Measurements from ENCODE around the gene HIVEP1. TPM values are rescaled to one million over a fixed set of nuclear protein-coding genes. Genes with fewer than 3 reads are reported as not detected.

The HIVEP1 gene
- total and polyA plus RNA-seq, 2 donors from 2014 or later = 3.6 to 30.4 TPM

DNA sequence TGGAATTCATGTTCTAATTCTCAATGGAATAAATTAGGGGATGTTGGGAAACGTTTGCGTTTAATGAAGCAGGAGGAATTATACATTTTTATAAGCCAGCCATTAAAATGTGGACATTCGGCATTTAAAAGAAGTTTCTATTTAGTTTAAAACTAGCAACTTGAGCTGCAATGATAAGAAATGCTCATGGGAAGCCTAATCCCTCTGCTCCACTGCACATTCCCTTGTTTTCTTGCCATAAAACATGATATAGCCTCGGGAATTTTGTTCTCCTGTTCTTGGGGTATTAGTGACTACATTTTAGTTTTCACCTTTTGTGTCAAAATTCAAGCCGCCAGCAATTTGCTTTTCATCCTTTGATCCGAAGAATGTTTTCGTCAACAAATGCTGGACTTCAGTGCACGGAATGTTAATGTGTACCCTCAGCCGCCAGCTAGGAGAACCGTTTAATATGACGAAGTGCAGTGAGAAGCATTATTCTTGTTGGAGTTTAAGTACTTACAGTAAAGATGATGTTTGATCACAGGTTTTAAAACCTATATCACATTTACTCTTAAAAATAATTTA is 137.9 kb downstream of the HIVEP1 start:
- DNase-seq (peak in 3 of 5 donors; percentile 14 to 46 (median 44)), FAIRE-seq (no peak)
- intact Hi-C loops (cut with DNase I) = no loop called here
- no peak overlapping the region for H3K4me3 ChIP-seq (ENCODE audit: low read length in 3 of 3)
- TF ChIP-seq, protein P1, sequence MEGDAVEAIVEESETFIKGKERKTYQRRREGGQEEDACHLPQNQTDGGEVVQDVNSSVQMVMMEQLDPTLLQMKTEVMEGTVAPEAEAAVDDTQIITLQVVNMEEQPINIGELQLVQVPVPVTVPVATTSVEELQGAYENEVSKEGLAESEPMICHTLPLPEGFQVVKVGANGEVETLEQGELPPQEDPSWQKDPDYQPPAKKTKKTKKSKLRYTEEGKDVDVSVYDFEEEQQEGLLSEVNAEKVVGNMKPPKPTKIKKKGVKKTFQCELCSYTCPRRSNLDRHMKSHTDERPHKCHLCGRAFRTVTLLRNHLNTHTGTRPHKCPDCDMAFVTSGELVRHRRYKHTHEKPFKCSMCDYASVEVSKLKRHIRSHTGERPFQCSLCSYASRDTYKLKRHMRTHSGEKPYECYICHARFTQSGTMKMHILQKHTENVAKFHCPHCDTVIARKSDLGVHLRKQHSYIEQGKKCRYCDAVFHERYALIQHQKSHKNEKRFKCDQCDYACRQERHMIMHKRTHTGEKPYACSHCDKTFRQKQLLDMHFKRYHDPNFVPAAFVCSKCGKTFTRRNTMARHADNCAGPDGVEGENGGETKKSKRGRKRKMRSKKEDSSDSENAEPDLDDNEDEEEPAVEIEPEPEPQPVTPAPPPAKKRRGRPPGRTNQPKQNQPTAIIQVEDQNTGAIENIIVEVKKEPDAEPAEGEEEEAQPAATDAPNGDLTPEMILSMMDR (IDR thresholded peaks at IDR 0.05; ENCODE audit: borderline replicate concordance, extremely low read depth, insufficient read depth) = no peak
- no peaks in the 10 kb centered on the region for H3K9me3 ChIP-seq (ENCODE audit: control insufficient read depth in 2 of 3, insufficient read depth in 1 of 3, low read length in 3 of 3)
- H3K27me3 ChIP-seq (ENCODE audit: control insufficient read depth, insufficient read depth, low read length) = no peaks in the 10 kb centered on the region
- H3K27ac ChIP-seq (ENCODE audit: low read depth in 2 of 2, low read length in 2 of 2) = no peak overlapping the region
- H3K36me3 ChIP-seq (ENCODE audit: control insufficient read depth in 2 of 3, insufficient read depth in 3 of 3, low read length in 3 of 3) = no peaks in the 10 kb centered on the region
- H3K4me1 ChIP-seq (ENCODE audit: control insufficient read depth in 2 of 3, insufficient read depth in 2 of 3, low read depth in 1 of 3, low read length in 3 of 3) = no peaks in the 10 kb centered on the region
- no peak overlapping the region for H3K9ac ChIP-seq (ENCODE audit: low read length in 3 of 3)

DNA sequence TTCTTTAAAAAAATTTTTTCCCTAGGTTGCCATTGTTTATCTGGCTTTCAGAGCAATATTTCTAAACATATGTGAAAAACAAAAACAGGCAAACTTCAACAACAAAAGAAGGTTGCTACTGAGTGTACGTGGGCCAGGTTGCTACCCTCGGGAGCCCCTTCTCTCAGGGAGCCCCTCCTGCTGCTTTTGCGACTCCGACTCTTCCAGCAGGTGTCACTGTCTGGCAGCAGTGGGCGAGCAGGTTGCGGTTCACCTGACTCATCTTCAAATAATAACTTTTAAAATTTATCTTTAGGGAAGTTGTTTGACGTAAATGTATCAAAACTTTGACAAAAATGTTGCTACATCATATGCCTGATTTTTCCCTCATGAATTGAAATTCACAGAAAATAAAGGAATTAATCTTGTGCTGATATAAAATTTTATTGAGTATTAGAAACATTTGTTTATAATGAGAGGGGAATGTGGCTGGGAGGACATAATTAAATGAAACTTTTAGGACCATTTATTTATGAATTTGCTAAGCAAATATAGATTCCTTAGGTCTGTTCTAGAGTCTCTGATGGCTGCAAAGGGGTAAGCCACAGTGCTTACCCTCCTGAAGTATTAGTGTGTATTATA is 138.8 kb downstream of the HIVEP1 start:
- H3K36me3 ChIP-seq (ENCODE audit: control insufficient read depth in 2 of 3, insufficient read depth in 3 of 3, low read length in 3 of 3) = no peaks in the 10 kb centered on the region
- no peaks in the 10 kb centered on the region for H3K27me3 ChIP-seq (ENCODE audit: control insufficient read depth, insufficient read depth, low read length)
- no peak overlapping the region for H3K27ac ChIP-seq (ENCODE audit: low read depth in 2 of 2, low read length in 2 of 2)
- TF ChIP-seq, protein P1 (IDR thresholded peaks at IDR 0.05; ENCODE audit: borderline replicate concordance, extremely low read depth, insufficient read depth) = peak; percentile 69
- H3K4me1 ChIP-seq (ENCODE audit: control insufficient read depth in 2 of 3, insufficient read depth in 2 of 3, low read depth in 1 of 3, low read length in 3 of 3) = no peaks in the 10 kb centered on the region
- FAIRE-seq (no peak), DNase-seq (peak in 4 of 5 donors; percentile 43 to 63 (median 54))
- intact Hi-C loops (cut with DNase I) = no loop called here
- H3K9ac ChIP-seq (ENCODE audit: low read length in 3 of 3) = no peak overlapping the region
- no peak overlapping the region for H3K4me3 ChIP-seq (ENCODE audit: low read length in 3 of 3)
- H3K9me3 ChIP-seq (ENCODE audit: control insufficient read depth in 2 of 3, insufficient read depth in 1 of 3, low read length in 3 of 3) = no peaks in the 10 kb centered on the region

DNA sequence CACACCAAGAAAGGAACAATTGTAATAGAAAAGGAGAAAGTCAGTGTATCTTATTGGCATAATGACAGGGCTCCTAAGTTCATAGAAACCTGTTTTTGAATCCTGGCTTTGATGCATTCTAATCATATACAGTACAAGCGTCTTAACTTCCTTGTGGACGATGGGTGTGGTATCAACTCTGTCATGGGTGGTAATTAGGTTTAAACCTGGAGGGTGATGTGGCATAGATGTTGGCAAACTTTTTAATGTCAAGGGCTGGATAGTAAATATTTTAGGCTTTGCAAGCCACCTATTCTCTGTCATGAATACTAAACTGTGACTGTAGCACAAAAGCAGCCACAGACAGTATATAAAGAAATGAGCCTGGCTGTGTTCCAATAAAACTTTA is 139.3 kb downstream of the HIVEP1 start:
- no peaks in the 10 kb centered on the region for H3K27me3 ChIP-seq (ENCODE audit: control insufficient read depth, insufficient read depth, low read length)
- H3K4me1 ChIP-seq (ENCODE audit: control insufficient read depth in 2 of 3, insufficient read depth in 2 of 3, low read depth in 1 of 3, low read length in 3 of 3) = no peaks in the 10 kb centered on the region
- no peak overlapping the region for H3K27ac ChIP-seq (ENCODE audit: low read depth in 2 of 2, low read length in 2 of 2)
- TF ChIP-seq, protein P1 (IDR thresholded peaks at IDR 0.05; ENCODE audit: borderline replicate concordance, extremely low read depth, insufficient read depth) = no peak
- H3K9ac ChIP-seq (ENCODE audit: low read length in 3 of 3) = no peak overlapping the region
- H3K36me3 ChIP-seq (ENCODE audit: control insufficient read depth in 2 of 3, insufficient read depth in 3 of 3, low read length in 3 of 3) = no peaks in the 10 kb centered on the region
- FAIRE-seq (no peak), DNase-seq (no peak)
- no peak overlapping the region for H3K4me3 ChIP-seq (ENCODE audit: low read length in 3 of 3)
- intact Hi-C loops (cut with DNase I) = no loop called here
- no peaks in the 10 kb centered on the region for H3K9me3 ChIP-seq (ENCODE audit: control insufficient read depth in 2 of 3, insufficient read depth in 1 of 3, low read length in 3 of 3)
